Endothelial cell of umbilical vein (primary cell): ENCODE results near the gene TMCO1. TPM values are rescaled to one million over a fixed set of nuclear protein-coding genes. Genes with fewer than 3 reads are reported as not detected.

Experiments used
- BruUV-seq: library from RNA; stranded (reverse); fragments of 400-500 nt; replicated peaks from 2 replicates; lab custom pipeline; 2021; lab: Mats Ljungman, UMichigan
- CTCF ChIA-PET: fragments of 300-600, 350-600 bp; sonication (Branson Sonifier 250); formaldehyde crosslinking; loops from one replicate; lab custom pipeline; 2021; ENCODE audit warnings: antibody characterized with exemption, inconsistent platforms; lab: Charles Lee
- POLR2A ChIA-PET: fragments of 300-600, 350-600 bp; sonication (Branson Sonifier 250); formaldehyde crosslinking; loops from one replicate; lab custom pipeline; 2021; ENCODE audit warnings: antibody characterized with exemption, inconsistent platforms; lab: Charles Lee
- DNase-seq: peaks from one replicate; pipeline ENCODE4 v3.0.0-alpha.2; 2011; ENCODE audit warnings: low read depth, low spot score
- FAIRE-seq: peaks from 2 replicates; lab custom pipeline; 2011; peaks lifted over from hg19 to GRCh38; lab: Jason Lieb, UNC
- H2AFZ ChIP-seq: 2 replicates; pipeline ENCODE4 v1.6.0; 2012; ENCODE audit warnings: low read depth, low read length, control low read depth, inconsistent platforms
- H3K27ac ChIP-seq: 2 replicates; pipeline ENCODE4 v1.5.1; 2011; ENCODE audit warnings: low read depth, mild to moderate bottlenecking, control low read depth, low read length, moderate library complexity; ENCODE audit not compliant: insufficient read depth
- H3K27me3 ChIP-seq, 2 experiments: 2 replicates each; pipeline versions ENCODE4 v1.6.0 to v1.6.1; 2011; ENCODE audit warnings: low read length in 2 of 2, mixed read lengths in 1 of 2; ENCODE audit not compliant: control insufficient read depth in 2 of 2, insufficient read depth in 2 of 2
- H3K36me3 ChIP-seq, 2 experiments: 2 replicates in 1 of 2; 3 replicates in 1 of 2; pipeline ENCODE4 v1.5.1; 2011; ENCODE audit warnings: low read length in 2 of 2, mild to moderate bottlenecking in 1 of 2, moderate library complexity in 1 of 2; ENCODE audit not compliant: control insufficient read depth in 2 of 2, insufficient read depth in 2 of 2; ENCODE audit errors: extremely low read depth in 1 of 2
- H3K4me1 ChIP-seq: 3 replicates; pipeline ENCODE4 v1.5.1; 2011; ENCODE audit warnings: mild to moderate bottlenecking, low read length; ENCODE audit not compliant: control insufficient read depth, insufficient read depth; ENCODE audit errors: extremely low read depth
- H3K4me2 ChIP-seq: 2 replicates; pipeline ENCODE4 v1.6.1; 2011; ENCODE audit warnings: low read length, control low read depth, mixed read lengths; ENCODE audit not compliant: insufficient read depth
- H3K4me3 ChIP-seq, 3 experiments: fragments of 200-600 bp in 1 of 3; sonication (generic), shearing (Covaris generic) in 1 of 3; replicated peaks in 1 of 3; 2 replicates each; pipeline ENCODE4 v1.5.1; 2011 to 2016; ENCODE audit warnings: control low read depth in 3 of 3, low read length in 3 of 3, mild to moderate bottlenecking in 2 of 3, inconsistent platforms in 1 of 3, low read depth in 1 of 3, moderate library complexity in 1 of 3; ENCODE audit not compliant: insufficient read depth in 1 of 3
- H3K79me2 ChIP-seq: 2 replicates; pipeline ENCODE4 v1.6.0; 2012; ENCODE audit warnings: low read length, inconsistent platforms; ENCODE audit not compliant: control insufficient read depth, insufficient read depth
- H3K9ac ChIP-seq: replicated peaks from 2 replicates; pipeline ENCODE3; 2011; ENCODE audit warnings: low read length, control low read depth; ENCODE audit not compliant: insufficient read depth; ENCODE audit errors: extremely low read depth
- H3K9me1 ChIP-seq: replicated peaks from 3 replicates; pipeline ENCODE4 v1.6.0; 2011; ENCODE audit warnings: mild to moderate bottlenecking, low read length; ENCODE audit not compliant: control insufficient read depth, insufficient read depth; ENCODE audit errors: extremely low read depth
- H3K9me3 ChIP-seq: replicated peaks from 2 replicates; pipeline ENCODE4 v1.5.1; 2012; ENCODE audit warnings: low read length, inconsistent platforms; ENCODE audit not compliant: control insufficient read depth, insufficient read depth
- H4K20me1 ChIP-seq: replicated peaks from 2 replicates; pipeline ENCODE3; 2011; ENCODE audit warnings: mild to moderate bottlenecking, low read length; ENCODE audit not compliant: control insufficient read depth, insufficient read depth; ENCODE audit errors: extremely low read depth
- EZH2 ChIP-seq: IDR thresholded peaks from 2 replicates; pipeline ENCODE4 v1.6.1; 2012; ENCODE audit warnings: borderline replicate concordance, low read depth, mild to moderate bottlenecking, moderate library complexity, low read length, inconsistent platforms; ENCODE audit not compliant: severe bottlenecking
- FOS ChIP-seq: IDR thresholded peaks from 2 replicates; pipeline ENCODE4 v1.6.1; 2011; ENCODE audit warnings: mild to moderate bottlenecking, low read length, moderate library complexity, borderline replicate concordance; ENCODE audit not compliant: insufficient read depth
- GATA2 ChIP-seq: IDR thresholded peaks from 2 replicates; pipeline ENCODE4 v1.7.0; 2011; ENCODE audit warnings: low read depth, mild to moderate bottlenecking, moderate library complexity, mixed read lengths, low read length; ENCODE audit not compliant: insufficient read length, insufficient read depth
- JUN ChIP-seq: IDR thresholded peaks from 2 replicates; pipeline ENCODE4 v1.6.1; 2011; ENCODE audit warnings: borderline replicate concordance, low read depth; ENCODE audit not compliant: insufficient read length, insufficient read depth
- MYC ChIP-seq: IDR thresholded peaks from one replicate; pipeline ENCODE4 v1.6.1; 2011; ENCODE audit warnings: mild to moderate bottlenecking, low read depth, low read length
- POLR2A ChIP-seq: IDR thresholded peaks from 2 replicates; pipeline ENCODE4 v1.6.1; 2012; ENCODE audit warnings: low read depth, mild to moderate bottlenecking, control low read depth, low read length
- POLR2AphosphoS5 ChIP-seq: IDR thresholded peaks from 2 replicates; pipeline ENCODE4 v1.6.1; 2012; ENCODE audit warnings: low read depth, mild to moderate bottlenecking, control low read depth, low read length, moderate library complexity; ENCODE audit not compliant: insufficient read depth
- dilution Hi-C: fragments of 300-500 bp; cut with MboI; formaldehyde crosslinking; loops from one replicate; pipeline ENCODE4 v1.15.0; 2019; ENCODE audit warnings: low sequenced_read_pairs; ENCODE audit not compliant: extremely low pct_ligation_motif_present
- intact Hi-C: fragments of 100-400 bp; cut with micrococcal nuclease; formaldehyde crosslinking; loops from one replicate; pipeline ENCODE4 v1.10.0; 2022
- polyA plus RNA-seq, 4 experiments: library from polyadenylated mRNA; depleted of rRNA in 3 of 4; stranded (reverse) in 3 of 4; unstranded in 1 of 4; fragments of >200 nt; gene quantifications; 2 replicates each; pipeline versions ENCODE4 v1.2.1 to v1.2.3, GENCODE V29; 2011 to 2012; ENCODE audit warnings: missing spikeins in 1 of 4
- total RNA-seq: library from RNA; stranded (reverse); gene quantifications from 2 replicates; pipeline ENCODE4 v1.2.3, GENCODE V29; 2021
- TF ChIP-seq, protein P1 (sequence below), 2 donors: IDR thresholded peaks; 1 replicate in 1 of 2; 2 replicates in 1 of 2; pipeline ENCODE4 v1.5.1; 2011; ENCODE audit warnings: low read length in 2 of 2, mild to moderate bottlenecking in 2 of 2, moderate library complexity in 2 of 2, control low read depth in 1 of 2, inconsistent platforms in 1 of 2, low read depth in 1 of 2; ENCODE audit not compliant: insufficient read depth in 1 of 2; ENCODE audit errors: extremely low read depth in 1 of 2
- TF ChIP-seq, protein P2 (sequence below): IDR thresholded peaks from 2 replicates; pipeline ENCODE4 v1.6.1; 2011; ENCODE audit not compliant: insufficient read depth, insufficient read length

Gene TMCO1
- total and polyA plus RNA-seq, 2 donors (not counting 3 experiments of a cell fraction or from before 2014, with no cell fraction given): 86.0 to 93.4 TPM

DNA sequence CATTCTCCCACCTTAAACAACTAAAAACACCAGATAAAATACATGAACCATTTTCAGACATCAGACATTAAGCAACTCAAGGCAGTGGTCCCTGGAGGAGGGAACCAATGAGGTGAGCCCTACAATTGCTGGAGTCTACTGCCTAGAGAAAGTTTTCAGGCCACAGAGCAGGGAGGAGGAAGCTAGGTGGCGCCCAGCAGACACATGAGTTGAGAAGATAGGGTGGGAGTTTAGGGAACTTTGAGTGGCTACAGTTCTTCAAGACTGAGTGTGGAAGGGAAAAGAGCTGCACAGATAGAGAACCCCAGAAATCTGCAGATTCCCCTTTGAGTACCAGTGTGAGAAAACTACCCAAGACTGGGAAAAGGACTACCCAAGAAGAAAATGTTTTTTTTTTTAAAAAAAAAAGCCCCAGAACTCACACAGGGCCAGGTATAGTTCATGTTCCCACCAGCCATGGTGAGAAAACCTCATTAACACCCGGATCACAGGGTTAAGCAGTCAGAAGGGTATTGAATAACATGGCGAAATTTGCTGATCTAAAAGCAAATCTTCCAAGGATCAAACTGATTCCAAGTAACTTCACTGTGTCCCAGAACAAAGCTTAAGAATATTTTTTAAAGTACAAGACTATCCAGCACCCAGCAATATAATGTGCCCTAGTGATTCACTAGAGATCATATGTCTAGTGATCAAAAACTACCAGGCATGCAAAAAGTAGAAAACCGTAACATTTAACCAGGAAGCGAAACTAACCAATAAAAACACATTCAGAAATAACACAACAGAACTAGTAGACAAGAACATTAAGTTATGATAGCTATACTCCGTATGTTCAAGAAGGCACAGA lies 82.3 kb downstream of the TMCO1 start:
- ChIA-PET POLR2A (no interaction called here), CTCF (interaction anchor here (0.7 to 1.5 kb wide), 5 partner anchors 9 to 226 kb away, joined by 3 to 6 read pairs (median 3); partner anchors contain the start of gene ALDH9A1)
- no peak overlapping the region for H3K4me2 ChIP-seq
- peaks cover 6 to 10% of the 10 kb centered on the region in 2 experiments for H3K36me3 ChIP-seq
- no peak for TF ChIP-seq EZH2
- no peak for TF ChIP-seq POLR2A
- no peak for TF ChIP-seq POLR2AphosphoS5
- TF ChIP-seq, protein P1, sequence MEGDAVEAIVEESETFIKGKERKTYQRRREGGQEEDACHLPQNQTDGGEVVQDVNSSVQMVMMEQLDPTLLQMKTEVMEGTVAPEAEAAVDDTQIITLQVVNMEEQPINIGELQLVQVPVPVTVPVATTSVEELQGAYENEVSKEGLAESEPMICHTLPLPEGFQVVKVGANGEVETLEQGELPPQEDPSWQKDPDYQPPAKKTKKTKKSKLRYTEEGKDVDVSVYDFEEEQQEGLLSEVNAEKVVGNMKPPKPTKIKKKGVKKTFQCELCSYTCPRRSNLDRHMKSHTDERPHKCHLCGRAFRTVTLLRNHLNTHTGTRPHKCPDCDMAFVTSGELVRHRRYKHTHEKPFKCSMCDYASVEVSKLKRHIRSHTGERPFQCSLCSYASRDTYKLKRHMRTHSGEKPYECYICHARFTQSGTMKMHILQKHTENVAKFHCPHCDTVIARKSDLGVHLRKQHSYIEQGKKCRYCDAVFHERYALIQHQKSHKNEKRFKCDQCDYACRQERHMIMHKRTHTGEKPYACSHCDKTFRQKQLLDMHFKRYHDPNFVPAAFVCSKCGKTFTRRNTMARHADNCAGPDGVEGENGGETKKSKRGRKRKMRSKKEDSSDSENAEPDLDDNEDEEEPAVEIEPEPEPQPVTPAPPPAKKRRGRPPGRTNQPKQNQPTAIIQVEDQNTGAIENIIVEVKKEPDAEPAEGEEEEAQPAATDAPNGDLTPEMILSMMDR (IDR thresholded peaks at IDR 0.05; ENCODE audit: extremely low read depth in 1 of 2, insufficient read depth in 1 of 2, low read depth in 1 of 2, low read length in 2 of 2): no peak
- TF ChIP-seq, protein P2, sequence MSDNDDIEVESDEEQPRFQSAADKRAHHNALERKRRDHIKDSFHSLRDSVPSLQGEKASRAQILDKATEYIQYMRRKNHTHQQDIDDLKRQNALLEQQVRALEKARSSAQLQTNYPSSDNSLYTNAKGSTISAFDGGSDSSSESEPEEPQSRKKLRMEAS: no peak
- no peak for TF ChIP-seq JUN
- TF ChIP-seq FOS: no peak
- no peak for TF ChIP-seq GATA2
- no peak for TF ChIP-seq MYC
- dilution Hi-C loops (no loop called here), intact Hi-C loops (no loop called here)
- H3K79me2 ChIP-seq: peaks cover 18% of the 10 kb centered on the region
- H3K9ac ChIP-seq: no peak overlapping the region
- DNase-seq (no peak), FAIRE-seq (no peak)
- no peaks in the 10 kb centered on the region for H3K9me1 ChIP-seq
- H3K27ac ChIP-seq: no peak overlapping the region
- no peaks in the 10 kb centered on the region for H3K27me3 ChIP-seq
- H3K9me3 ChIP-seq: no peaks in the 10 kb centered on the region
- no peak overlapping the region for H2AFZ ChIP-seq
- no peaks in the 10 kb centered on the region for H4K20me1 ChIP-seq
- BruUV-seq: no TSS peak
- no peak overlapping the region for H3K4me3 ChIP-seq
- H3K4me1 ChIP-seq: no peaks in the 10 kb centered on the region
